Measurements from ENCODE around the gene ATG7.
"Not testable (repeated sequence)": the region's sequence is repeated elsewhere in the genome, so short reads cannot be mapped to it uniquely, and the experiment has no call there.

DNA sequence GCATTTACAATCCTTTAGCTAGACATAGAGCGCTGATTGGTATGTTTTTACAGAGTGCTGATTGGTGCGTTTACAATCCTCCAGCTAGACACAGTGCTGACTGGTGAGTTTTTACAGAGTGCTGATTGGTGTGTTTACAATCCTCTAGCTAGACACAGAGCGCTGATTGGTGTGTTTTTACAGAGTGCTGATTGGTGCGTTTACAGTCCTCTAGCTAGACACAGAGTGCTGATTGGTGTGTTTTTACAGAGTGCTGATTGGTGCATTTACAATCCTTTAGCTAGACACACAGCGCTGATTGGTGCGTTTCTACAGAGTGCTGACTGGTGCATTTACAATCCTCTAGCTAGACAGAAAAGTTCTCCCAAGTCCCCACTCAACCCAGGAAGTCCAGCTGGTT, 76.7 kb downstream of the ATG7 start:
- TF ChIP-seq, protein P1, sequence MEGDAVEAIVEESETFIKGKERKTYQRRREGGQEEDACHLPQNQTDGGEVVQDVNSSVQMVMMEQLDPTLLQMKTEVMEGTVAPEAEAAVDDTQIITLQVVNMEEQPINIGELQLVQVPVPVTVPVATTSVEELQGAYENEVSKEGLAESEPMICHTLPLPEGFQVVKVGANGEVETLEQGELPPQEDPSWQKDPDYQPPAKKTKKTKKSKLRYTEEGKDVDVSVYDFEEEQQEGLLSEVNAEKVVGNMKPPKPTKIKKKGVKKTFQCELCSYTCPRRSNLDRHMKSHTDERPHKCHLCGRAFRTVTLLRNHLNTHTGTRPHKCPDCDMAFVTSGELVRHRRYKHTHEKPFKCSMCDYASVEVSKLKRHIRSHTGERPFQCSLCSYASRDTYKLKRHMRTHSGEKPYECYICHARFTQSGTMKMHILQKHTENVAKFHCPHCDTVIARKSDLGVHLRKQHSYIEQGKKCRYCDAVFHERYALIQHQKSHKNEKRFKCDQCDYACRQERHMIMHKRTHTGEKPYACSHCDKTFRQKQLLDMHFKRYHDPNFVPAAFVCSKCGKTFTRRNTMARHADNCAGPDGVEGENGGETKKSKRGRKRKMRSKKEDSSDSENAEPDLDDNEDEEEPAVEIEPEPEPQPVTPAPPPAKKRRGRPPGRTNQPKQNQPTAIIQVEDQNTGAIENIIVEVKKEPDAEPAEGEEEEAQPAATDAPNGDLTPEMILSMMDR (IDR thresholded peaks at IDR 0.05; ENCODE audit: poor library complexity), result not testable (repeated sequence)
- not testable (repeated sequence) for TF ChIP-seq EZH2 (IDR thresholded peaks at IDR 0.05; ENCODE audit: borderline replicate concordance)

All from hepatocyte (in vitro differentiated cells).